ENCODE results near the gene UST.

The UST gene

DNA sequence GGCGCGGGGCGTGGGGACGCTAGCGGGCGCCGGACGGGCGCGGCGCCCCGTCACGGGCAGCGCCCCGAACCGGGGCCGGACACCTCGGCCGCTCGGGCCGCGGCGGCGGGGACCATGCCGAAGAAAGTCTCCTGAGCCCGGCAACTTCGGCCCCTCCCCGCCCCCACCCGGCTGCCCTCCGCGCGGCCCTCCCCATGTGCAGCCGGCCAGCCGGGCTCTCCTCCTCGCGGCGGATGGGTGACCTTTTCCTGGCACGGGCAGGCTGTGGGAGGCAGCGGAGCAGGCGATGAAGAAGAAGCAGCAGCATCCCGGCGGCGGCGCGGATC lies 278 bp downstream of the UST start:
- Histone ChIP-seq H3K27me3 (ENCODE audit: control insufficient read depth, insufficient read depth, low read length) (no peaks in the 10 kb centered on the region), H3K79me2 (no peaks in the 10 kb centered on the region), H3K27ac (peak overlapping the region; percentile 68), H2AFZ (peak overlapping the region; percentile 81), H3K4me3 (ENCODE audit: low read depth, low read length) (peak overlapping the region; percentile 52), H3K4me2 (ENCODE audit: low read length) (peak overlapping the region; percentile 86), H3K36me3 (ENCODE audit: control insufficient read depth, insufficient read depth, low read length) (no peaks in the 10 kb centered on the region), H3K9ac (no peak overlapping the region), H3K9me3 (ENCODE audit: control insufficient read depth, low read length) (no peaks in the 10 kb centered on the region), H3K4me1 (no peaks in the 10 kb centered on the region)
- TF ChIP-seq CTCF (IDR thresholded peaks at IDR 0.05): no peak

DNA sequence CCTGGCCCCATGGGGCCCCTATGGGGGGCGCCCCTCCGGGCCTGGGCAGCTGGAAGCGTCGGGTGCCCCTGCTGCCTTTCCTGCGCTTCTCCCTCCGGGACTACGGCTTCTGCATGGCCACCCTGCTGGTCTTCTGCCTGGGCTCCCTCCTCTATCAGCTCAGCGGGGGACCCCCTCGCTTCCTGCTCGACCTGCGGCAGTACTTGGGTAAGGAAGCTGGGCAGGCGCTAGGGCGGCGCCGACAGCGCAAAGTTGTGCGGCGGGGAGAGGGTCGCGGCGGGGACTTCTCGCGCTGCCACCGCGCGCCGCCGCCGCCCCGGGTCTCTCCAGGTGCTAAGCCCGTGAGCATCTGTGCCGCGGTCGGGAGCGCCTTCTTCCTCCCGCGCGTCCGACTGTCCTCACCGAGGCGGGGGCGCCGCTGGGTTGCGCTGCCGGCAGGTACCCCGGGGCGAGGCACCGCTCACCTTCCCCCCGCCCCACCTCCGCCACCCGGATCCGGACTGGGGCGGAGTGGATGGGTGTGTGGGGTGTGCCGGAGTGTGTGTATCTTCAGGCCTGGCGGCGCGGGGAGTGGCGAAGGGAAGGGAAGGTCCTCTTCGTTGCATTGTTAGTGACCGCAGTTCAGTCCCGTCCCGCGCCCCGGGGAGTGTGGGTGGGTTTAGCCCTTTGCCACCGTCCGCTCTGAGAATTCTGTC lies 788 bp downstream of the UST start:
- peak overlapping the region; percentile 81 for H2AFZ ChIP-seq
- peak overlapping the region; percentile 52 for H3K4me3 ChIP-seq (ENCODE audit: low read depth, low read length)
- no peaks in the 10 kb centered on the region for H3K36me3 ChIP-seq (ENCODE audit: control insufficient read depth, insufficient read depth, low read length)
- peak overlapping the region; percentile 68 for H3K27ac ChIP-seq
- H3K4me1 ChIP-seq: no peaks in the 10 kb centered on the region
- H3K9me3 ChIP-seq (ENCODE audit: control insufficient read depth, low read length): no peaks in the 10 kb centered on the region
- no peaks in the 10 kb centered on the region for H3K79me2 ChIP-seq
- H3K9ac ChIP-seq: no peak overlapping the region
- no peak for TF ChIP-seq CTCF (IDR thresholded peaks at IDR 0.05)
- H3K4me2 ChIP-seq (ENCODE audit: low read length): peak overlapping the region; percentile 86
- no peaks in the 10 kb centered on the region for H3K27me3 ChIP-seq (ENCODE audit: control insufficient read depth, insufficient read depth, low read length)

GRCh38 chr6:148749674-148750073 lies 2.8 kb downstream of the UST start:
- H3K9me3 ChIP-seq (ENCODE audit: control insufficient read depth, low read length): no peaks in the 10 kb centered on the region
- no peak overlapping the region for H2AFZ ChIP-seq
- H3K36me3 ChIP-seq (ENCODE audit: control insufficient read depth, insufficient read depth, low read length): no peaks in the 10 kb centered on the region
- no peak overlapping the region for H3K27ac ChIP-seq
- no peak overlapping the region for H3K9ac ChIP-seq
- peaks cover 6% of the 10 kb centered on the region for H3K79me2 ChIP-seq
- H3K4me3 ChIP-seq (ENCODE audit: low read depth, low read length): no peak overlapping the region
- H3K27me3 ChIP-seq (ENCODE audit: control insufficient read depth, insufficient read depth, low read length): no peaks in the 10 kb centered on the region
- no peak overlapping the region for H3K4me2 ChIP-seq (ENCODE audit: low read length)
- H3K4me1 ChIP-seq: no peaks in the 10 kb centered on the region
- no peak for TF ChIP-seq CTCF (IDR thresholded peaks at IDR 0.05)

DNA sequence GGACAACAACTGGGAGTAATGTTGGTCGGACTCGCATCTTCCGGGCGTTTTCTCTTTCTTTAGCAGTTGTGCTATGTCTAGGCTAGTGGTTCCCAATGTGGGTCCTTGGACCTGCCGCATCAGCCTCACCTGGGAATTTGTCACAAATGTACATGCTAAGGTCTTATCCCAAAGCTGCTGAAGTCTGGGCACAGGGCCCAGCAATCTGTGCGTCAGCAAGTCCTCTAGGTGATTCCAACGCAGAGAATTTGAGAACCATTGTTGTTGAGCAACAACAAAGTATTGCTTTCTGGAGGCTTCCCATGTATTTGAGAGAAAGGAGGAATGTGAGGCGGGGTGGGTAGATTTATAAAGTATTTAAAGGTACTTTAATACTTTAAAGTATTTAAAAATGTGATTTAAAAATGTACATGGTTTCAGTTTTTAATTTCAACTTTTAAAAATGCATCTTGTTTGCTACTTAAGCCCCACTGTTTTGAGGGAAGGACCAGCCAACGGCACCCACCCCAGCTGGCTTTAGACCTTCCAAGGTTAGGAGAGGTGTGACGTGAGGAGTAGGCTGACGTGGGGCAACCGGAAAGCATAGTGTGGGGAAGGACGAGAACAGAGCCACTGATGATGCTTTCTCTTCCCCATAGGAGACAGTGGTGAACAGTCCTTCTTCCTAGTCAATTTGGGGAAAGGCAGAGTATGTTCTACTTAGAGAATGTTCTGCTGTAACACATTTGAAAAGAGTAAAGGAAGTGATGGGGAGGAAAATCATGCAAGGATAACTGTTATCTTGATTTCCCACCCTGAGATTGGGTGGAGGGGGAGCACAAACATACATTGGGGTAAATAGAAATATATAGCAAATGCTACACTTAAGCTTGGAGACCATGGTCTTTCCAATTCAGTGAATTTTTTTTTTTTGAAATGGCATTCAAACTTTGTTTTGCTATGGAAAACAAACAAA lies 4.3 kb downstream of the UST start:
- Histone ChIP-seq H2AFZ (no peak overlapping the region), H3K9me3 (ENCODE audit: control insufficient read depth, low read length) (no peaks in the 10 kb centered on the region), H3K79me2 (peaks cover 6% of the 10 kb centered on the region), H3K4me3 (ENCODE audit: low read depth, low read length) (no peak overlapping the region), H3K4me1 (no peaks in the 10 kb centered on the region), H3K27me3 (ENCODE audit: control insufficient read depth, insufficient read depth, low read length) (no peaks in the 10 kb centered on the region), H3K36me3 (ENCODE audit: control insufficient read depth, insufficient read depth, low read length) (no peaks in the 10 kb centered on the region), H3K9ac (no peak overlapping the region), H3K27ac (no peak overlapping the region), H3K4me2 (ENCODE audit: low read length) (no peak overlapping the region)
- no peak for TF ChIP-seq CTCF (IDR thresholded peaks at IDR 0.05)

Data from parathyroid adenoma (tissue), 2 donors.